T-helper 1 cell treated with Interleukin-12 subunit alpha and Interleukin-12 subunit beta and Interleukin-4 antibody, amounts not matched to agents 30 μg/mL and 1 μg/mL, for 36 hours (primary cell): Measurements from ENCODE around the gene ICOS.

Experiments used
- H3K27ac Mint-ChIP-seq: one replicate; pipeline ENCODE4 v1.8.0; 2021; ENCODE audit warnings: mild to moderate bottlenecking, mixed read lengths
- H3K27me3 Mint-ChIP-seq: one replicate; pipeline ENCODE4 v1.8.0; 2021; ENCODE audit warnings: low read depth, mixed read lengths
- H3K36me3 Mint-ChIP-seq: one replicate; pipeline ENCODE4 v1.8.0; 2021; ENCODE audit warnings: low read depth, mixed read lengths
- H3K4me1 Mint-ChIP-seq: one replicate; pipeline ENCODE4 v1.8.0; 2021; ENCODE audit warnings: low read depth, mixed read lengths
- H3K4me3 Mint-ChIP-seq: one replicate; pipeline ENCODE4 v1.8.0; 2021; ENCODE audit warnings: mild to moderate bottlenecking, moderate library complexity, mixed read lengths
- H3K9me3 Mint-ChIP-seq: one replicate; pipeline ENCODE4 v1.8.0; 2021; ENCODE audit warnings: mixed read lengths

The ICOS gene, protein sequence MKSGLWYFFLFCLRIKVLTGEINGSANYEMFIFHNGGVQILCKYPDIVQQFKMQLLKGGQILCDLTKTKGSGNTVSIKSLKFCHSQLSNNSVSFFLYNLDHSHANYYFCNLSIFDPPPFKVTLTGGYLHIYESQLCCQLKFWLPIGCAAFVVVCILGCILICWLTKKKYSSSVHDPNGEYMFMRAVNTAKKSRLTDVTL

DNA sequence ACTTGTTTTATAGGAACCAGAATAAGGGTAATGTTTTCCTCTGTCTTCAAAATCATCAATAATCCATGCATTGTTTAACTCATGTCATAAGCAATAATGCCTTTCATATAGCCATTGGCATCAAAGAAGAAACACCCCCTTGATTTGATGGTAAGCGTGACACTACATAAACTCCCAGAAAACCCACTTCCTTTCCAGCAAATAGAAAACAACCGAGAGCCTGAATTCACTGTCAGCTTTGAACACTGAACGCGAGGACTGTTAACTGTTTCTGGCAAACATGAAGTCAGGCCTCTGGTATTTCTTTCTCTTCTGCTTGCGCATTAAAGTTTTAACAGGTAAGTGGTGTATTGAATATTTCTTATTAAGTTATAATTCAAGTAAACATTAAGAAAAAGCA lies at the start of gene ICOS:
Gene ICOS (plus strand): TSS at position 229 of the 400 bp plus-strand sequence. CDS start 52 bp downstream, at position 281.
- Mint-ChIP-seq H3K27ac (peak within 1 kb of the TSS; percentile 91), H3K27me3 (no peaks in the 10 kb centered on the region), H3K9me3 (peaks cover 4% of the 10 kb centered on the region), H3K4me1 (peaks cover 51% of the 10 kb centered on the region), H3K36me3 (peaks cover 42% of the 10 kb centered on the region), H3K4me3 (peak within 1 kb of the TSS; percentile 99)

DNA sequence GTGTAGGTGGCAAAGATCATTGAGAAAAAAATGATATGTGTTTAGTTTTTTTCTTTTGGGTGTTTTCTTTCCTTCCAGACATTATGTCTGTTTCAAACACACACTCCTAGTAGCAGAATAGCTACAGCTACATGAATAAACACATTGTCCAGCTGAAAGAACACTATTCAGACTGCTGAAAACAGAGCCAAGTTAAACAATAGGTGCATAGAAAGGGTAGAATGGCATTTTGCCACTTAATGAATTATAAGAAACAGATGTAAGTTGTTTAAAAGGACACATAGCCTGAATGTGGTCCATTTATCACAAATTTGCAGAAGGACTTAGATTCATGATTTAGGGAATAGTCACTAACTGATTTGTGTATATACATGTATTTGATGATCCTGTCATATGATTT lies 48.9 kb upstream of the ICOS start:
- Mint-ChIP-seq H3K27ac (peak overlapping the region; percentile 82), H3K27me3 (no peaks in the 10 kb centered on the region), H3K4me1 (peaks cover 54% of the 10 kb centered on the region), H3K36me3 (peaks cover 9% of the 10 kb centered on the region), H3K4me3 (no peak overlapping the region), H3K9me3 (peaks cover 3% of the 10 kb centered on the region)

DNA sequence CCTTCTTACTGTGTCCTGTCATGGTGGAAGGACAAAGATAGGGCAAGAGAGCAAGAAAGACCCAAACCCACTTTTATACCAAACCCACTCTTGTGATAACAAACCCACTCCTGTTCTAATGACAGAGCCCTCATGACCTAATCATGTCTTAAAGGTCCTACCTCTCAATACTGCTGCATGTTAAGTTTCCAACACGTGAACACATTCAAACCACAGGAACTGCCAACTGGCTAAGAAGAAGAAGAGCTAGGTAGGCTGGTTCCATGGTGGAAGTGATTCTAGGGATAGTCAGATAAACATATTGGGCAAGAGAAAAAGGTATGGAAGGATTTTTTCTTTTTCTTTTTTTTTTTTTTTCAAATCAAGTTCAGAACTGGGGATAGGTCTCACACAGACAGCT lies 47.0 kb upstream of the ICOS start:
- Mint-ChIP-seq H3K27ac (peak overlapping the region; percentile 67), H3K27me3 (no peaks in the 10 kb centered on the region), H3K4me3 (no peak overlapping the region), H3K9me3 (peaks cover 3% of the 10 kb centered on the region), H3K4me1 (peaks cover 64% of the 10 kb centered on the region), H3K36me3 (peaks cover 8% of the 10 kb centered on the region)

DNA sequence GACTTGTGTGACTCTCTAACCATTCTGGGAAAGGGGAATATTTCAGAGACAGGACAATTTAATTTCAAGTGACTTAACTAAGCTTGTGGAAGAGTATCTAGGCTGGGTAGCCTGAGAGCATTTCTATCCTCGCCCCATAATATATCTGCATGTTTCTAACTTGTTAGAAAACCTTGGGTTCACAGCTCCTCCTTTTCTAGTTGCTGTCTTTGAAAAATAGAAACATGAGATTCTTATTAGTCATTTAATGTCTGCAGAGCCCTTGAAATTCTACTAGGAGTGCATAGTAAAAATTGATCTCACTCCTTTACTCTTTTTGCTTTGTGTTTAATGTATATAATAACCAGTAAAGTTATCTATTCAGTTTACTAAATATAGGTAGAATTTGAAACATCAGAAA lies 46.6 kb upstream of the ICOS start:
- H3K27me3 Mint-ChIP-seq: no peaks in the 10 kb centered on the region
- H3K36me3 Mint-ChIP-seq: peaks cover 8% of the 10 kb centered on the region
- peaks cover 66% of the 10 kb centered on the region for H3K4me1 Mint-ChIP-seq
- H3K27ac Mint-ChIP-seq: no peak overlapping the region
- peaks cover 3% of the 10 kb centered on the region for H3K9me3 Mint-ChIP-seq
- H3K4me3 Mint-ChIP-seq: no peak overlapping the region

DNA sequence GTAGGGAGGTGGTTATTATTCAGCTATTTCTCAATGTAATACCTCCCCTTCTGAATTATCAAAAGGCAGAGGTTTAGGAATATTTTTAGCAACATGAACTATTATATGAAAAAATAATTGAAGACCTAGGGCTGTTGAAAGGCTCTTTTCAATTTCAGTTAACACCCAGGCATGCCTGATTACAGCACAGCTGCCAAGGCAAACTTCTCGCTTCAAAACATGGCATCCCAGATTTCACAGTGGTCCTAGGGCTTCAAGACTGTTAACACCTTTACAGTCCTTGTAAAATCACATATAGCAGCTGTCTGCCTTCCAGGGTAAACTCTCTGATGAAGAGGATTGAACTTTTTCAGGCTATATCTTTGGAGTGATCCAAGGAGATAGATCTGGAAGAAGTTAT lies 45.8 kb upstream of the ICOS start:
- Mint-ChIP-seq H3K9me3 (peaks cover 3% of the 10 kb centered on the region), H3K36me3 (peaks cover 8% of the 10 kb centered on the region), H3K27me3 (no peaks in the 10 kb centered on the region), H3K4me3 (no peak overlapping the region), H3K27ac (peak overlapping the region; percentile 87), H3K4me1 (peaks cover 66% of the 10 kb centered on the region)

DNA sequence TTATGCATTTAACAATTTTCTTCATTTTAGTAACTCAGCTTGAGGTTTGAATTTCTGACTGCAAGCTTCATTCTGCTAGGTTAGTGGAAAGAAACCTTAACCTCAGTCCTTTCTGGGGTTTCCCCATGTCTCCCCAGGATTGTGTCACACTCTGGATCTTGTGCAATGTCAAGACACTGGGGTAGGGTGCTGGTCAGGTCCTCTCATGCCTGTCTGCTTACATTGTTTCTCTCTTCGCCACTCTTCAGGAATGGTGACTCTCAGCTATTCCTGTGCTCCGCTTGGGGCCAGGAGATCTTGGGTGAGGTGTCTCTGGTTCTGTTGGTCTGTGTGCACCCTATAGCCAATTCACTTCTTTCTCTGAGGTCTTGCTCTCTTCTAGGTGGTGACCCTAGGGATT lies 45.1 kb upstream of the ICOS start:
- Mint-ChIP-seq H3K36me3 (peaks cover 8% of the 10 kb centered on the region), H3K4me1 (peaks cover 63% of the 10 kb centered on the region), H3K9me3 (peaks cover 3% of the 10 kb centered on the region), H3K4me3 (peak overlapping the region; percentile 35), H3K27me3 (no peaks in the 10 kb centered on the region), H3K27ac (peak overlapping the region; percentile 87)

DNA sequence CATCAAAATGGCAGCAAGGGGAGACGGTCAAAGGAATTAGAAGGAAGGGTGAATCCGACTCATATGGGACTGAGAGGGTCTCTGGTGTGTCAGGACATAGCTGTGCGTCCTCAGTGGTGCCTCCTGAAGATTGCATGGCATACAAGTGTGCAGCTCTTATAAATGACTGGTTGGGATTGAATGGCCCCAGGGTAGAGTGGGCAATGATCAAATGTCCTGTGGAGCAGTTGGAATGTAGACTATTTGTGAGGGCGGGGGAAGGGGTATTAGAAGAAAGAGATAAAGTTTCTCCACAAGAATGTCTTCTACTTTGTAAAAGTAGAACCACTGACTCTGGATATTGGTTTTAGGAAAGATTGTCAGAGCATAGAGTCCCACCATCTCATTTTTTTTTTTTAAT lies 44.4 kb upstream of the ICOS start:
- Mint-ChIP-seq H3K27me3 (no peaks in the 10 kb centered on the region), H3K9me3 (peaks cover 3% of the 10 kb centered on the region), H3K27ac (peak overlapping the region; percentile 87), H3K36me3 (peaks cover 9% of the 10 kb centered on the region), H3K4me3 (no peak overlapping the region), H3K4me1 (peaks cover 63% of the 10 kb centered on the region)

DNA sequence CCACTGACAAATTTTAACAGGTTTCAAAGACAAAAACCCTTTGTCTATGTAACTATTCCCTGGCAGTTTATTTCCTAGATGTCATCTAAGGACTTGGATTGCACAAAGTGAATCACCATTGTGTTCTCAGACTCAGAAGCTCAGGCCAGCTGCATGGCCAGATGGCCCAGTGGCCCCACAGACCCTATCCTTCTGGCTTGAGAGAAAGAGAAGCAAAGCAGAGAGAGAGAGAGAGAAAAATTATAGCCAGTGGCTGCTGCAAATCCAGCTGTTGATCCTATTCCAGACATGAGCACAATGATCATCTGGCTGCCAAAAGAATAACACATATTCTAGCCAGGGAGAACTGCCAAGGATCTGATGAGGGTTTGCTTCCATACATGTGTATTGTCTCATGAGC lies 43.2 kb upstream of the ICOS start:
- Mint-ChIP-seq H3K27ac (peak overlapping the region; percentile 88), H3K4me1 (peaks cover 65% of the 10 kb centered on the region)

DNA sequence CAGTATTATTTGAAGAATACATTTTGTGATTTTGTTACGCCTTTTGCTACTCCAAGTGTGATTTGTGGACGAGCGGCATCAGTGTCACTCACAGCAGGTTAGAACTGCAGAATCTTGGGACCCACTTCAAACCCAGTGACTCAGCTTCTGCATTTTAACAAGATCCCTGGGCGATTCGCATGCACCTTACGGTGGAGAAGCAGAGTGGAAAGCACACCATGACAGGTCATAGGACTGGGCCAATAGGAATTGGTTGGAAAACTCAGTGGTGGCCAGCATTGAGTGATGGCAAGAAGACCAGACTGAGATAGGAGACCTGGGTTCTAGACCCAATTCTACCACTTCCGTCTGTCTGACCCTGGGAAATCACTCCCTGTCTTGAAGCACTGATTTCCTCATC lies 42.7 kb upstream of the ICOS start:
- Mint-ChIP-seq H3K4me3 (peak overlapping the region; percentile 14), H3K4me1 (peaks cover 69% of the 10 kb centered on the region), H3K27me3 (no peaks in the 10 kb centered on the region)

More for the DNA sequence above, 43.2 kb upstream of the ICOS start:
- H3K27me3 Mint-ChIP-seq: no peaks in the 10 kb centered on the region
- no peak overlapping the region for H3K4me3 Mint-ChIP-seq
- H3K36me3 Mint-ChIP-seq: peaks cover 10% of the 10 kb centered on the region
- peaks cover under 1% of the 10 kb centered on the region for H3K9me3 Mint-ChIP-seq

DNA sequence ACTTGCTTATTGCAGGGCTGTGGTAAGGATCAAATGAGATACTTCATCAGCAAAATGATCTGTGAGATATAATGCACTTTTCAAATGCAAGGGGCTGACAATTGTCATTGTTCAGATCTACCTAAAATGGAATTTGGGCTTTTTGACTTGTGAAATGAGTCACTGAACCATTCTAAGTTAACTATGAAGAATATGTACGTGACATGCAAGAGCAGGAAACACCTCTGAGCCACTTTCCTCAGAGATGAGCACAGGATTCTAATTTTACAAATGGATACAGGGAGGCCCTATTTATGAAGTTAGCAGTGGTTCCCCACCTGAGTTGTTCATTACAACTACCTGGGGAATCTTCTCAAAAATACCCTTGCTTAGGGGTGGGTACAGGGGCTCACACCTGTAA lies 42.3 kb upstream of the ICOS start:
- Mint-ChIP-seq H3K9me3 (peaks cover 3% of the 10 kb centered on the region), H3K4me1 (peaks cover 70% of the 10 kb centered on the region), H3K4me3 (peak overlapping the region; percentile 14), H3K36me3 (peaks cover 12% of the 10 kb centered on the region), H3K27me3 (no peaks in the 10 kb centered on the region), H3K27ac (peak overlapping the region; percentile 56)

More for the DNA sequence above, 42.7 kb upstream of the ICOS start:
- H3K9me3 Mint-ChIP-seq: peaks cover 1% of the 10 kb centered on the region
- peaks cover 12% of the 10 kb centered on the region for H3K36me3 Mint-ChIP-seq
- H3K27ac Mint-ChIP-seq: peak overlapping the region; percentile 56

DNA sequence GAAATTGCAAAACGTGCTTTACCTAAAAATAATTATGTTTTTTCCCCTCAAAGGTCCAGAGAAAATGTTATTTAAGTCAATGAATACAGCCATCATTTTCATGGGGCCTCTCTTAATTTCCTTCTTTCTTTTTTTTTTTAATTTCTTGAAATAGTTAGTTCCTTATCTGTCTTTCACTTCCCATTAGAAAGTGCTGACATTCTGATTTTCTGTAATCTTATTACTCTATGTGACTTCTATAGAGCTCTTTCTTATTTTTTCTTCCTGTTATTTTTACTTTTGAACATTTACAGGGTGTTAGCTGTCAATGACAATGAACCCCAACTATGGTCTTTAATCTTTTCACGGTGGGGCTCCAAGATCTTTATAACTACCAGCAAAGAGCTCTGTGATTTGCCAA lies 39.0 kb upstream of the ICOS start:
- H3K27ac Mint-ChIP-seq: no peak overlapping the region
- peaks cover 28% of the 10 kb centered on the region for H3K9me3 Mint-ChIP-seq
- peaks cover 41% of the 10 kb centered on the region for H3K4me1 Mint-ChIP-seq
- H3K36me3 Mint-ChIP-seq: peaks cover 24% of the 10 kb centered on the region
- no peaks in the 10 kb centered on the region for H3K27me3 Mint-ChIP-seq
- H3K4me3 Mint-ChIP-seq: no peak overlapping the region

DNA sequence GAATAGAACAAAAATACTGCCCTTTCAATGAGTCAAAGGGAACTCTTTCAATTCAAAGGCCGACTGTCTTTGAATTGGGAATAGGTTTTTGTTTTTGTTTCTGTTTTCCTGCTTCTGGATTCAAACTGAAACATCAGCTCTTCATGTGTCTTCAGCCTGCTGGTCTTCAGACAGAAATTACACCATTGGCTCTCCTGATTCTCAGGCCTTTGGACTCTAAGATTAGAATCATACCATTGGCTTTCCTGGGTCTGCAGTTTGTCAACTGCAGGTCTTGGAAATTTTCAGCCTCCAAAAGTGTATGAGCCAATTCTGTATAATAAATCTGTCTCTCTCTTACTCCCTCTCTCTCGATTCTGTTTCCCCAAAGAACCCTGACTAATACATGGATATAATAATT lies 37.9 kb upstream of the ICOS start:
- H3K4me1 Mint-ChIP-seq: peaks cover 37% of the 10 kb centered on the region

DNA sequence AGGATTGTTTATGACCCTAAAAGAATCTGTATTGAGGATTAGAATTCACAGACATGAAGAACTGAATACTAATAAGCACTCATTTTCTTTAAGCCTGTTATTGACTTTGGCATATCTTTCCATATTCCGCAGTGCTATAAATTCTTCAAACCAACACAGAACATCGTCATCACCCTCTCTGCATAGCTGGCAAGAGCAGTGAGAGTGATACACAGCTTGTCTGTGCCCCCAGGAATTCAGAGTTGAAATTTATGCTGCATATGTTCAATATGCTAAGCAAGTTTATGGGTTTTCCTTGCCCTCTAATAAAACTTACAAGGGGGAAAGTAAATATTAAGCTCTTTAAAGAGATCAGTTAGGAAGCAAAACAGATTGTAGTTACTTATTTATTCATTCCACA lies 36.3 kb upstream of the ICOS start:
- peaks cover 29% of the 10 kb centered on the region for H3K36me3 Mint-ChIP-seq
- peaks cover 39% of the 10 kb centered on the region for H3K9me3 Mint-ChIP-seq
- H3K4me3 Mint-ChIP-seq: no peak overlapping the region
- H3K27me3 Mint-ChIP-seq: no peaks in the 10 kb centered on the region
- H3K27ac Mint-ChIP-seq: no peak overlapping the region
- peaks cover 23% of the 10 kb centered on the region for H3K4me1 Mint-ChIP-seq

More for the DNA sequence above, 37.9 kb upstream of the ICOS start:
- Mint-ChIP-seq H3K36me3 (peaks cover 25% of the 10 kb centered on the region), H3K9me3 (peaks cover 31% of the 10 kb centered on the region), H3K4me3 (no peak overlapping the region), H3K27me3 (no peaks in the 10 kb centered on the region), H3K27ac (no peak overlapping the region)

DNA sequence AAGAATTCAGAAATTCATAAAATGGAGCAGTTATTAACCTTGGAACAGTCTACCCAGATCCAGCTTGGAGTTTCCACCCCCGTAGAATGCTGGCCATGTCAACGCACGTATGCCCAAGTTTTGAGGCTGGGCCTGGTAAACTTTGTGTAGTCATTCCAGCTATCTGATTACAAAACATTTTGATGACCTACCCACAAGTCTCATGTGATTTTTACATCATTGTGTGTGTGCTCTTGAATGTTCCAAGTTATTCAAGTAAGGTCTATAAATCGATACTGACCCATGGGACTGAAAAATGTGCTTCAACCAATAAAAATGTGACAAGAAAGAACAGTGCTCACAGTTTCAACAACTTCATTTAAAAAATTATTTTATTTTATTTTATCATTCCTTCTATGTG lies 32.5 kb upstream of the ICOS start:
- H3K27me3 Mint-ChIP-seq: no peaks in the 10 kb centered on the region
- peaks cover 23% of the 10 kb centered on the region for H3K36me3 Mint-ChIP-seq
- H3K9me3 Mint-ChIP-seq: peaks cover 36% of the 10 kb centered on the region
- H3K4me3 Mint-ChIP-seq: no peak overlapping the region
- peaks cover 3% of the 10 kb centered on the region for H3K4me1 Mint-ChIP-seq
- no peak overlapping the region for H3K27ac Mint-ChIP-seq

DNA sequence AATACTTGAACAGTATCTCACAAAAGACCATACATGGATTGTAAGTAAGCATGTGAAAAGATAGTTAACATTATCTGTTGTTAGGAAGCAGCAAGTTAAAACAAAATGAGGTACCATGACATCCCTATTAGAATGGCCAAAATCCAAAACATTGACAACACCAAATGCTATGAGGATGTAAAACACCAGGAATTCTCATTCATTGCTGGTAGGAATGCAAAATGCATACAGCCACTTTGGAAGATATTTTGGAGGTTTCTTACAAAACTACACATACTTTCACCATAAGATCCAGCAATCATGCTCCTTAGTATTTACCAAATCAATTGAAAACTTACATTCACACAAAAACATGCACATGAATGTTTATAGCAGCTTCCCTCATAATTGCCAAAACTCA lies 30.9 kb upstream of the ICOS start:
- Mint-ChIP-seq H3K4me1 (peaks cover 14% of the 10 kb centered on the region), H3K9me3 (peaks cover 29% of the 10 kb centered on the region), H3K27me3 (no peaks in the 10 kb centered on the region), H3K27ac (no peak overlapping the region), H3K4me3 (no peak overlapping the region), H3K36me3 (peaks cover 20% of the 10 kb centered on the region)
